HCT116 (cell line): ENCODE measurements around the gene FARP1. TPM values are rescaled to one million over a fixed set of nuclear protein-coding genes. Genes with fewer than 3 reads are reported as not detected.

ENCODE experiments used
- ATAC-seq: fragments of 200-7000 bp; cut with Tn5 transposase; 2 replicates; pipeline ENCODE4 v1.9.1; 2020; ENCODE audit warnings: mild to moderate bottlenecking, moderate library complexity
- BruUV-seq: library from RNA; stranded (reverse); fragments of 400-500 nt; replicated peaks from 2 replicates; lab custom pipeline; 2021; lab: Mats Ljungman, UMichigan
- CTCF ChIA-PET: fragments of 300-600 bp; sonication (Branson Sonifier 250); formaldehyde crosslinking; loops from one replicate; lab custom pipeline; 2021; ENCODE audit warnings: antibody characterized with exemption; lab: Charles Lee
- POLR2A ChIA-PET: fragments of 300-600, 350-600 bp; sonication (Branson Sonifier 250); formaldehyde crosslinking; loops from one replicate; lab custom pipeline; 2021; ENCODE audit warnings: antibody characterized with exemption; lab: Charles Lee
- RAD21 ChIA-PET, 2 experiments: fragments of 300-600 bp; sonication (Branson Sonifier 250); formaldehyde crosslinking; loops; one replicate each; lab custom pipeline; 2023; ENCODE audit warnings: low total read pairs in 2 of 2; ENCODE audit not compliant: uncharacterized antibody in 2 of 2, unreplicated experiment in 2 of 2, low non-redundant PET in 1 of 2; lab: Charles Lee
- DNase-seq: peaks from one replicate; pipeline ENCODE4 v3.0.0-alpha.2; 2010; ENCODE audit warnings: low read depth, low spot score
- H2AFZ ChIP-seq: fragments of 200-600 bp; shearing (Covaris generic), sonication (generic); 2 replicates; pipeline ENCODE4 v1.6.1; 2017; ENCODE audit warnings: low read depth, mixed run types, mixed read lengths, antibody characterized with exemption, low read length; ENCODE audit not compliant: poor library complexity, severe bottlenecking
- H3K27ac ChIP-seq: 2 replicates; pipeline ENCODE4 v1.5.1; 2012; ENCODE audit warnings: low read depth, low read length
- H3K27me3 ChIP-seq: fragments of 200-600 bp; sonication (generic); 2 replicates; pipeline ENCODE4 v1.6.1; 2016; ENCODE audit warnings: mixed run types, low read length, mixed read lengths; ENCODE audit not compliant: insufficient read depth
- H3K36me3 ChIP-seq, 2 experiments: fragments of 200-500 bp in 1 of 2; fragments of 200-600 bp in 1 of 2; sonication (Bioruptor generic) in 1 of 2; sonication (generic) in 1 of 2; 2 replicates each; pipeline versions ENCODE4 v1.5.1 to v1.6.1; 2014 to 2016; ENCODE audit warnings: low read length in 2 of 2, inconsistent platforms in 1 of 2, mixed read lengths in 1 of 2, mixed run types in 1 of 2; ENCODE audit not compliant: insufficient read depth in 2 of 2, control insufficient read depth in 1 of 2
- H3K4me1 ChIP-seq, 2 experiments: fragments of 200-600 bp in 1 of 2; sonication (generic) in 1 of 2; 2 replicates each; pipeline versions ENCODE4 v1.5.1 to v1.6.1; 2012 to 2017; ENCODE audit warnings: low read length in 2 of 2, inconsistent platforms in 1 of 2, mild to moderate bottlenecking in 1 of 2, mixed read lengths in 1 of 2, mixed run types in 1 of 2, moderate library complexity in 1 of 2; ENCODE audit not compliant: insufficient read depth in 2 of 2, control insufficient read depth in 1 of 2
- H3K4me2 ChIP-seq: fragments of 200-600 bp; sonication (generic); 2 replicates; pipeline ENCODE4 v1.6.1; 2017; ENCODE audit warnings: mixed run types, low read length, mixed read lengths
- H3K4me3 ChIP-seq, 2 experiments: fragments of 200-600 bp in 1 of 2; sonication (generic) in 1 of 2; replicated peaks in 1 of 2; 2 replicates each; pipeline ENCODE4 v1.5.1; 2011 to 2016; ENCODE audit warnings: low read length in 2 of 2, control low read depth in 1 of 2, low read depth in 1 of 2, mild to moderate bottlenecking in 1 of 2, mixed read lengths in 1 of 2, mixed run types in 1 of 2
- H3K79me2 ChIP-seq: fragments of 200-600 bp; sonication (generic); 2 replicates; pipeline ENCODE4 v1.6.1; 2017; ENCODE audit warnings: mild to moderate bottlenecking, mixed run types, low read length, moderate library complexity, mixed read lengths; ENCODE audit not compliant: insufficient read depth
- H3K9ac ChIP-seq: fragments of 200-600 bp; sonication (generic); 2 replicates; pipeline ENCODE4 v1.6.1; 2016; ENCODE audit warnings: low read length, mixed read lengths
- H3K9me2 ChIP-seq: fragments of 200-600 bp; sonication (generic), shearing (Covaris generic); 2 replicates; pipeline ENCODE4 v1.6.1; 2017; ENCODE audit warnings: mixed run types, mild to moderate bottlenecking, moderate library complexity; ENCODE audit not compliant: insufficient read depth
- H3K9me3 ChIP-seq, 2 experiments: fragments of 200-500 bp in 1 of 2; fragments of 200-600 bp in 1 of 2; sonication (Bioruptor generic) in 1 of 2; sonication (generic) in 1 of 2; 2 replicates each; pipeline ENCODE4 v1.6.1; 2014 to 2017; ENCODE audit warnings: low read length in 2 of 2, mixed read lengths in 2 of 2, inconsistent platforms in 1 of 2, low read depth in 1 of 2, mild to moderate bottlenecking in 1 of 2, mixed run types in 1 of 2, moderate library complexity in 1 of 2; ENCODE audit not compliant: control insufficient read depth in 1 of 2, insufficient read depth in 1 of 2
- H4K20me1 ChIP-seq: fragments of 200-600 bp; sonication (generic), shearing (Covaris generic); 2 replicates; pipeline ENCODE4 v1.6.1; 2017; ENCODE audit warnings: mixed run types, mild to moderate bottlenecking, moderate library complexity; ENCODE audit not compliant: insufficient read depth
- ATF3 ChIP-seq: IDR thresholded peaks from 2 replicates; pipeline ENCODE4 v1.6.1; 2012
- EGR1 ChIP-seq: IDR thresholded peaks from 2 replicates; pipeline ENCODE4 v1.6.1; 2012; ENCODE audit warnings: low read depth
- ELF1 ChIP-seq: IDR thresholded peaks from 2 replicates; pipeline ENCODE4 v1.6.1; 2012; ENCODE audit warnings: low read depth, borderline replicate concordance
- FOSL1 ChIP-seq: IDR thresholded peaks from 2 replicates; pipeline ENCODE4 v1.6.1; 2012; ENCODE audit warnings: low read depth
- JUND ChIP-seq: IDR thresholded peaks from 2 replicates; pipeline ENCODE4 v1.6.1; 2012
- SP1 ChIP-seq: IDR thresholded peaks from 2 replicates; pipeline ENCODE4 v1.6.1; 2012; ENCODE audit warnings: low read depth
- TCF7L2 ChIP-seq: IDR thresholded peaks from 2 replicates; pipeline ENCODE4 v1.7.0; 2011; ENCODE audit warnings: borderline replicate concordance, inconsistent platforms; ENCODE audit not compliant: insufficient read depth, insufficient read length; ENCODE audit errors: extremely low read depth
- YY1 ChIP-seq: IDR thresholded peaks from 2 replicates; pipeline ENCODE4 v1.6.1; 2011; ENCODE audit warnings: low read length, low read depth, moderate library complexity, mild to moderate bottlenecking; ENCODE audit not compliant: insufficient replicate concordance; ENCODE audit errors: extremely low read depth
- ZBTB33 ChIP-seq: IDR thresholded peaks from 2 replicates; pipeline ENCODE4 v1.6.1; 2011; ENCODE audit warnings: mild to moderate bottlenecking, low read length, moderate library complexity; ENCODE audit not compliant: insufficient replicate concordance; ENCODE audit errors: extremely low read depth
- ZFX ChIP-seq: fragments of 450-650 bp; IDR thresholded peaks from 2 replicates; pipeline ENCODE4 v1.6.1; 2017
- intact Hi-C: fragments of 100-400 bp; cut with micrococcal nuclease; formaldehyde crosslinking; loops from 2 replicates; pipeline ENCODE4 v1.10.0; 2022
- total RNA-seq: library from RNA; stranded (reverse); gene quantifications from one replicate; pipeline ENCODE4 v1.2.1, GENCODE V29; 2021; ENCODE audit not compliant: unreplicated experiment
- TF ChIP-seq, protein P1 (sequence below): IDR thresholded peaks from 2 replicates; pipeline ENCODE4 v1.6.1; 2012

FARP1 gene
- total RNA-seq, 1 experiment from 2014 or later = 30.5 TPM

GRCh38 chr13:98143601-98144026 is 720 bp downstream of the FARP1 start (continued):
- no peak for TF ChIP-seq ZBTB33
- peak; percentile 55 for TF ChIP-seq EGR1
- TF ChIP-seq, all 23 proteins: peak for 2

- Histone ChIP-seq H3K27ac (no peak overlapping the region; the same call in 1 of the 2 replicates), H3K9me3 (no peaks in the 10 kb centered on the region), H3K4me2 (peak overlapping the region; percentile 82), H3K9ac (peak overlapping the region; percentile 65), H3K27me3 (no peaks in the 10 kb centered on the region), H2AFZ (no peak overlapping the region), H3K4me3 (peak overlapping the region; percentile 51 to 72), H3K4me1 (peaks cover 40 to 51% of the 10 kb centered on the region in 2 experiments), H4K20me1 (peaks cover 4% of the 10 kb centered on the region; the same call in 1 of the 2 replicates), H3K36me3 (no peaks in the 10 kb centered on the region), H3K9me2 (no peaks in the 10 kb centered on the region), H3K79me2 (peaks cover 16% of the 10 kb centered on the region)
- RAD21 ChIA-PET = no interaction called here
- no peak for TF ChIP-seq TCF7L2
- TF ChIP-seq ZFX = no peak
- no peak for TF ChIP-seq ATF3
- no peak for TF ChIP-seq ELF1
- TF ChIP-seq SP1 = no peak
- no peak for TF ChIP-seq FOSL1
- no peak for TF ChIP-seq EGR1
- TF ChIP-seq, protein P1, sequence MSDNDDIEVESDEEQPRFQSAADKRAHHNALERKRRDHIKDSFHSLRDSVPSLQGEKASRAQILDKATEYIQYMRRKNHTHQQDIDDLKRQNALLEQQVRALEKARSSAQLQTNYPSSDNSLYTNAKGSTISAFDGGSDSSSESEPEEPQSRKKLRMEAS = no peak
- no peak for TF ChIP-seq YY1
- TF ChIP-seq JUND = no peak
- BruUV-seq = TSS peak; percentile 46
- intact Hi-C loops = loop anchor here (10.0 kb wide), 1 partner anchor 531 kb away; no protein-coding TSS in a partner anchor
- POLR2A ChIA-PET = no interaction called here
- CTCF ChIA-PET = no interaction called here
- no peak for DNase-seq
- ATAC-seq = no peak
Observed at GRCh38 chr13:98144027-98144741, 1.3 kb downstream of the FARP1 start.
